Measurements from ENCODE around the gene SERPINB6. TPM values are rescaled to one million over a fixed set of nuclear protein-coding genes. Genes with fewer than 3 reads are reported as not detected.
"Not testable (repeated sequence)": the region's sequence is repeated elsewhere in the genome, so short reads cannot be mapped to it uniquely, and the experiment has no call there.

Gene SERPINB6
- polyA plus RNA-seq, 1 of the 3 experiments (the other 2 are of a cell fraction), result 102 TPM

GRCh38 chr6:2972685-2973084 is 1.3 kb upstream of the SERPINB6 start:
- H3K9ac ChIP-seq; H2AFZ ChIP-seq (ENCODE audit: low read depth); H3K9me2 ChIP-seq; H3K4me2 ChIP-seq; H3K36me3 ChIP-seq (replicated peaks in 1 of 2; ENCODE audit: control insufficient read depth in 1 of 2, insufficient read depth in 2 of 2, low read length in 1 of 2); H4K20me1 ChIP-seq (ENCODE audit: insufficient read depth); H3K9me3 ChIP-seq; H3K27ac ChIP-seq (ENCODE audit: low read depth in 2 of 2, low read length in 1 of 2); DNase-seq; H3K27me3 ChIP-seq (ENCODE audit: insufficient read depth); H3K4me3 ChIP-seq (ENCODE audit: low read depth in 2 of 2, low read length in 1 of 2): not testable (repeated sequence)
- Histone ChIP-seq H3K79me2 (ENCODE audit: insufficient read depth) (peaks cover 36% of the 10 kb centered on the region), H3F3A (replicated peaks; ENCODE audit: insufficient read depth) (peaks cover 31% of the 10 kb centered on the region), H3K4me1 (ENCODE audit: control insufficient read depth in 1 of 2, insufficient read depth in 2 of 2, low read depth in 1 of 2, low read length in 1 of 2) (peaks cover 10 to 17% of the 10 kb centered on the region in 2 experiments; a peak in 3 of 4 replicates)
- ChIA-PET POLR2A (interaction anchor here (1.6 kb wide), 1 partner anchor 16 kb away, joined by 38 read pairs; no protein-coding TSS in a partner anchor), CTCF (interaction anchor here (1.5 to 1.6 kb wide), 2 partner anchors 17 to 20 kb away, joined by 11 to 13 read pairs; no protein-coding TSS in a partner anchor)
- 95% methylated on average over 5 of the region's 5 CpGs for WGBS (ENCODE audit: low lambda C conversion rate)

GRCh38 chr6:2972219-2972487 is 786 bp upstream of the SERPINB6 start:
- Histone ChIP-seq H3K9ac (peak overlapping the region; percentile 83), H3K4me2 (peak overlapping the region; percentile 79), H3K4me3 (ENCODE audit: low read depth in 2 of 2, low read length in 1 of 2) (peak overlapping the region; percentile 67 to 69; a peak in 3 of 4 replicates), H3K4me1 (ENCODE audit: control insufficient read depth in 1 of 2, insufficient read depth in 2 of 2, low read depth in 1 of 2, low read length in 1 of 2) (peaks cover 10 to 12% of the 10 kb centered on the region in 2 experiments; a peak in 3 of 4 replicates), H2AFZ (ENCODE audit: low read depth) (peak overlapping the region; percentile 92), H3K27ac (ENCODE audit: low read depth in 2 of 2, low read length in 1 of 2) (peak overlapping the region; percentile 56 to 85), H3F3A (replicated peaks; ENCODE audit: insufficient read depth) (peaks cover 28% of the 10 kb centered on the region), H3K79me2 (ENCODE audit: insufficient read depth) (peaks cover 40% of the 10 kb centered on the region)
- DNase-seq; H3K36me3 ChIP-seq (replicated peaks in 1 of 2; ENCODE audit: control insufficient read depth in 1 of 2, insufficient read depth in 2 of 2, low read length in 1 of 2); H3K9me2 ChIP-seq; H3K27me3 ChIP-seq (ENCODE audit: insufficient read depth); H4K20me1 ChIP-seq (ENCODE audit: insufficient read depth); H3K9me3 ChIP-seq: not testable (repeated sequence)
- ChIA-PET CTCF (interaction anchor here (0.9 to 1.6 kb wide), 3 partner anchors 17 to 40 kb away, joined by 3 to 13 read pairs (median 11); no protein-coding TSS in a partner anchor), POLR2A (interaction anchor here (0.8 to 1.6 kb wide), 2 partner anchors 15 to 17 kb away, joined by 3 to 38 read pairs; no protein-coding TSS in a partner anchor)
- WGBS (ENCODE audit: low lambda C conversion rate), result 42% methylated on average over 1 of the region's 1 CpG

- peaks cover 9 to 10% of the 10 kb centered on the region in 2 experiments; a peak in 3 of 4 replicates for H3K4me1 ChIP-seq (ENCODE audit: control insufficient read depth in 1 of 2, insufficient read depth in 2 of 2, low read depth in 1 of 2, low read length in 1 of 2)
- WGBS (ENCODE audit: low lambda C conversion rate), result 3% methylated on average over 18 of the region's 80 CpGs
- peak overlapping the region; percentile 56 to 85 for H3K27ac ChIP-seq (ENCODE audit: low read depth in 2 of 2, low read length in 1 of 2)
- H3K9me3 ChIP-seq, result no peaks in the 10 kb centered on the region
- peaks cover 0 to 3% of the 10 kb centered on the region in 2 experiments for H3K36me3 ChIP-seq (replicated peaks in 1 of 2; ENCODE audit: control insufficient read depth in 1 of 2, insufficient read depth in 2 of 2, low read length in 1 of 2)
- peak overlapping the region; percentile 67 to 69 for H3K4me3 ChIP-seq (ENCODE audit: low read depth in 2 of 2, low read length in 1 of 2)
- no peaks in the 10 kb centered on the region for H3K27me3 ChIP-seq (ENCODE audit: insufficient read depth)
- ChIA-PET CTCF (interaction anchor here (1.0 to 1.6 kb wide), 3 partner anchors 18 to 19 kb away, joined by 3 to 13 read pairs (median 11); no protein-coding TSS in a partner anchor), POLR2A (interaction anchor here (0.8 to 1.6 kb wide), 4 partner anchors 13 to 129 kb away, joined by 3 to 38 read pairs (median 3); partner anchors contain the start of gene SERPINB1)
- H3F3A ChIP-seq (replicated peaks; ENCODE audit: insufficient read depth), result peaks cover 24% of the 10 kb centered on the region
- peak; percentile 91 for DNase-seq
- peak overlapping the region; percentile 92; the same call in 1 of the 2 replicates for H2AFZ ChIP-seq (ENCODE audit: low read depth)
- TF ChIP-seq RCOR1 (IDR thresholded peaks at IDR 0.05; ENCODE audit: low read length) (no peak), FOXM1 (IDR thresholded peaks at IDR 0.05; ENCODE audit: low read depth) (no peak), GABPA (IDR thresholded peaks at IDR 0.05; ENCODE audit: low read depth) (peak; percentile 58; the same call in 1 of the 2 replicates), USF2 (IDR thresholded peaks at IDR 0.05; ENCODE audit: borderline replicate concordance, low read depth, low read length) (no peak), FOXJ3 (CRISPR knock-in tag; IDR thresholded peaks at IDR 0.05) (no peak), TAF1 (IDR thresholded peaks at IDR 0.05; ENCODE audit: borderline replicate concordance, low read depth, low read length) (no peak; the same call in 1 of the 2 replicates), RXRA (IDR thresholded peaks at IDR 0.05; ENCODE audit: borderline replicate concordance, low read depth) (no peak), EP300 (IDR thresholded peaks at IDR 0.05; ENCODE audit: borderline replicate concordance in 1 of 2, low read depth in 1 of 2, low read length in 1 of 2) (no peak), RFX5 (IDR thresholded peaks at IDR 0.05; ENCODE audit: low read length) (no peak)
- H3K79me2 ChIP-seq (ENCODE audit: insufficient read depth), result peaks cover 53% of the 10 kb centered on the region
- H4K20me1 ChIP-seq (ENCODE audit: insufficient read depth), result no peaks in the 10 kb centered on the region
- peak overlapping the region; percentile 79 for H3K4me2 ChIP-seq
- H3K9me2 ChIP-seq, result no peaks in the 10 kb centered on the region
- H3K9ac ChIP-seq, result peak overlapping the region; percentile 83
Observed at GRCh38 chr6:2970753-2971419, 481 bp downstream of the SERPINB6 start.

Data from SK-N-SH (cell line).